Tibial nerve (tissue), 3 donors: Measurements from ENCODE around the gene PRKG1.

Source experiments
- POLR2A ChIP-seq, 2 donors: fragments of 450-650 bp; IDR thresholded peaks; one replicate each; pipeline ENCODE4 v1.6.1; 2017; ENCODE audit warnings: antibody characterized with exemption in 2 of 2, mild to moderate bottlenecking in 2 of 2, moderate library complexity in 2 of 2
- TF ChIP-seq, protein P1 (sequence below), 5 experiments: fragments of 200-600 bp in 3 of 5; fragments of 450-650 bp in 2 of 5; sonication (generic) in 3 of 5; IDR thresholded peaks; one replicate each; pipeline ENCODE4 v1.5.1; 2016 to 2019; ENCODE audit warnings: antibody characterized with exemption in 5 of 5, mild to moderate bottlenecking in 3 of 5, moderate library complexity in 2 of 5

DNA sequence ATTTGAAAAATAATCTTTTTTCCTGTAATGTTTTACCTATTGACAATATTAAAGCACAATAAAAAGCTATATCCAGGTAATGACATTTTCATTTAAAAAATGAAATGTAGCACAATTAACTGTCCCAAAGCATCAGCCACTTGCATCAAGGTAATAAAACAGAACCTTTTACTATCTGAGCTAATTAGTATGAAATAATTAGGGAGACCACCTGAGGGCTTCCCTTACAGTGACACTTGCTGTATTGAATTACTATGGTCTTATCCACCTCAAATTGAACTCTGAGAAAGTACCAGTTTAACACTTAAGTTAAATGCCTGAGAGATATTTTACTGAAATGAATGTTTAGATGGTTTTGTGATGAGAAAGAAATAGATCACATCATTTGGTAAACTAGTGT, 1120.4 kb downstream of the PRKG1 start:
- TF ChIP-seq, protein P1, sequence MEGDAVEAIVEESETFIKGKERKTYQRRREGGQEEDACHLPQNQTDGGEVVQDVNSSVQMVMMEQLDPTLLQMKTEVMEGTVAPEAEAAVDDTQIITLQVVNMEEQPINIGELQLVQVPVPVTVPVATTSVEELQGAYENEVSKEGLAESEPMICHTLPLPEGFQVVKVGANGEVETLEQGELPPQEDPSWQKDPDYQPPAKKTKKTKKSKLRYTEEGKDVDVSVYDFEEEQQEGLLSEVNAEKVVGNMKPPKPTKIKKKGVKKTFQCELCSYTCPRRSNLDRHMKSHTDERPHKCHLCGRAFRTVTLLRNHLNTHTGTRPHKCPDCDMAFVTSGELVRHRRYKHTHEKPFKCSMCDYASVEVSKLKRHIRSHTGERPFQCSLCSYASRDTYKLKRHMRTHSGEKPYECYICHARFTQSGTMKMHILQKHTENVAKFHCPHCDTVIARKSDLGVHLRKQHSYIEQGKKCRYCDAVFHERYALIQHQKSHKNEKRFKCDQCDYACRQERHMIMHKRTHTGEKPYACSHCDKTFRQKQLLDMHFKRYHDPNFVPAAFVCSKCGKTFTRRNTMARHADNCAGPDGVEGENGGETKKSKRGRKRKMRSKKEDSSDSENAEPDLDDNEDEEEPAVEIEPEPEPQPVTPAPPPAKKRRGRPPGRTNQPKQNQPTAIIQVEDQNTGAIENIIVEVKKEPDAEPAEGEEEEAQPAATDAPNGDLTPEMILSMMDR (IDR thresholded peaks at IDR 0.05): no peak
- TF ChIP-seq POLR2A (IDR thresholded peaks at IDR 0.05): no peak
